ENCODE measurements around the gene TUBGCP6.
"Not testable (repeated sequence)": the region's sequence is repeated elsewhere in the genome, so short reads cannot be mapped to it uniquely, and the experiment has no call there.

TUBGCP6 gene

DNA sequence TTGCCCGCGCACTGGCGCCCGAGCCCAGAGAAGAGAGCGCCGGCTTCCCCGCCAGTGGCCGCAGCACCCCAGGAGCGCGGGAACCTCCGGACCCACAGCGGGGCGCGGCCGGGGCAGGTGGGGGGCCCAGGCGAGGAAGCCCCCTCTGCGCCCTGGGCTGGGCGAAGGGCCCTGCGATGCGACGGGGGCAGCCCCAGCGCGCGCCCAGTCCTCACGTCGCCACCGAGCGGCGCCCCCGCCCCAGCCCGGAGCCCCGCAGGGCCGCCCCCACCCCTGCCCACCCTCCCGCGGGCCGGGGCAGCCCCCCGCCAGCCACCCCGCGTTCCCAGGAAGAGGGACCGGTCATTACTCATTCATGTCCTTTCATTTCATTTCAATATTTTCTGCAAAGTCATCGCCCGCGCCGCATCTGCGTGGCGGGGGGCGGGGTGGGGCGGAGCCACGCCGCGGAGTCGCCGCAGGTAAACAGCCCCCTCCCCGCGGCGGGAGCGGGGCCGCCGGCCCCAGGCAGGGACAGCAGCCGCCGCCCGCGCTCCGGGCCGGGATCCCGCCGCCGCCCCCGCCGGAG lies 75.0 kb downstream of the TUBGCP6 start:
- in situ Hi-C loops (cut with HindIII; ENCODE audit: low sequenced_read_pairs), result no loop called here
- TF ChIP-seq, protein P1, sequence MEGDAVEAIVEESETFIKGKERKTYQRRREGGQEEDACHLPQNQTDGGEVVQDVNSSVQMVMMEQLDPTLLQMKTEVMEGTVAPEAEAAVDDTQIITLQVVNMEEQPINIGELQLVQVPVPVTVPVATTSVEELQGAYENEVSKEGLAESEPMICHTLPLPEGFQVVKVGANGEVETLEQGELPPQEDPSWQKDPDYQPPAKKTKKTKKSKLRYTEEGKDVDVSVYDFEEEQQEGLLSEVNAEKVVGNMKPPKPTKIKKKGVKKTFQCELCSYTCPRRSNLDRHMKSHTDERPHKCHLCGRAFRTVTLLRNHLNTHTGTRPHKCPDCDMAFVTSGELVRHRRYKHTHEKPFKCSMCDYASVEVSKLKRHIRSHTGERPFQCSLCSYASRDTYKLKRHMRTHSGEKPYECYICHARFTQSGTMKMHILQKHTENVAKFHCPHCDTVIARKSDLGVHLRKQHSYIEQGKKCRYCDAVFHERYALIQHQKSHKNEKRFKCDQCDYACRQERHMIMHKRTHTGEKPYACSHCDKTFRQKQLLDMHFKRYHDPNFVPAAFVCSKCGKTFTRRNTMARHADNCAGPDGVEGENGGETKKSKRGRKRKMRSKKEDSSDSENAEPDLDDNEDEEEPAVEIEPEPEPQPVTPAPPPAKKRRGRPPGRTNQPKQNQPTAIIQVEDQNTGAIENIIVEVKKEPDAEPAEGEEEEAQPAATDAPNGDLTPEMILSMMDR (IDR thresholded peaks at IDR 0.05; ENCODE audit: low read depth, low read length), result no peak
- no peak for DNase-seq (ENCODE audit: low read depth, low spot score)
- peak overlapping the region; percentile 20 for H3K4me3 ChIP-seq (ENCODE audit: low read depth, low read length)

DNA sequence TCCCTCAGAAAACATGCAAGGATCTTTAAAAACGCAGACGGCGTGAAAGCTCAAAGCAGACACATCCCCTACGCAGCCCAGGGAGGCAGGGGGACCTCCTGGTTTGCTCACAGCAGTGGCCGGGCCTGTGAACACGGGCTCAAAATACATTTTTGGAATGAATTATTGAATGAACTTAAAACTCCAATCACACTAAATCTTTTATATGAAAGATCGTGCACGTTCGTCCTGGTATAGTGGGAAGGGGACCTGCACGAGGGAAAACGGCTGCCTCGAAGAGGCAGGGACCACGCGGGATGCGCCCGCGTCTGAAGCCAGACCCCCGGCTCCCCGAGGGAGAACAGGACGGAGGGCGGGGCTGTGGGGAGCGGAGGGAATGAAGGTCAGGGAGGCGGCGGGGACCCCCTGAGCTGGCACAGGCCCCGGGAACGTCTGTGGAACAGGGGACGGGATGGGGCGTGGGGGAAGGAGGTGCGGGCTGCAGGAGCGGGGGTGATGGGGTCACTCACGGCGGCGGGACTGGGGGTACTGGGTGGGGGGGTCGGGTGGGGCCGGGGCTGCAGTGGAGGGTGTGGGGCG lies 75.6 kb downstream of the TUBGCP6 start:
- in situ Hi-C loops (cut with HindIII; ENCODE audit: low sequenced_read_pairs), result no loop called here
- TF ChIP-seq, protein P1 (IDR thresholded peaks at IDR 0.05; ENCODE audit: low read depth, low read length), result no peak
- no peak for DNase-seq (ENCODE audit: low read depth, low spot score)
- H3K4me3 ChIP-seq (ENCODE audit: low read depth, low read length), result no peak overlapping the region

DNA sequence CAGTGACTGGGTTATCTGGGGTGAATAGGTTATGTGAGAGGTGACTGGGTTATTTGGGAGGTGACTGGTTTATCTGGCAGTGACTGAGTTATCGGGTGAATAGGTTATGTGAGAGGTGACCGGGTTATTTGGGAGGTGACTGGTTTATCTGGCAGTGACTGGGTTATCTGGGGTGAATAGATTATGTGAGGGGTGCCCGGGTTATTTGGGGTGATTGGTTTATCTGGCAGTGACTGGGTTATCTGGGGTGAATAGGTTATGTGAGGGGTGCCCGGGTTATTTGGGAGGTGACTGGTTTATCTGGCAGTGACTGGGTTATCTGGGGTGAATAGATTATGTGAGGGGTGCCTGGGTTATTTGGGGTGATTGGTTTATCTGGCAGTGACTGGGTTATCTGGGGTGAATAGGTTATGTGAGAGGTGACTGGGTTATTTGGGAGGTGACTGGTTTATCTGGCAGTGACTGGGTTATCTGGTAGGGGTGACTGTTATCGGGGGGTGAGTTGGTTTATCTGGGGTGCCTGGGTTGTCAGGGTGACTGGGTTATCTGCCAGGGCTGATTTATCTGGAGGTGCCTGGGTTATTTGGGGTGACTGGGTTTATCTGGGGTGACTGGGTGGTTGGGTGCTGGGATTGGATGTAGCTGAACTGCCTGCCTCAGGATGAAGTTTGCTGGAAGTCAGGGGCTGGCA lies 76.2 kb downstream of the TUBGCP6 start:
- H3K4me3 ChIP-seq (ENCODE audit: low read depth, low read length); DNase-seq (ENCODE audit: low read depth, low spot score); in situ Hi-C loops (cut with HindIII; ENCODE audit: low sequenced_read_pairs): not testable (repeated sequence)

DNA sequence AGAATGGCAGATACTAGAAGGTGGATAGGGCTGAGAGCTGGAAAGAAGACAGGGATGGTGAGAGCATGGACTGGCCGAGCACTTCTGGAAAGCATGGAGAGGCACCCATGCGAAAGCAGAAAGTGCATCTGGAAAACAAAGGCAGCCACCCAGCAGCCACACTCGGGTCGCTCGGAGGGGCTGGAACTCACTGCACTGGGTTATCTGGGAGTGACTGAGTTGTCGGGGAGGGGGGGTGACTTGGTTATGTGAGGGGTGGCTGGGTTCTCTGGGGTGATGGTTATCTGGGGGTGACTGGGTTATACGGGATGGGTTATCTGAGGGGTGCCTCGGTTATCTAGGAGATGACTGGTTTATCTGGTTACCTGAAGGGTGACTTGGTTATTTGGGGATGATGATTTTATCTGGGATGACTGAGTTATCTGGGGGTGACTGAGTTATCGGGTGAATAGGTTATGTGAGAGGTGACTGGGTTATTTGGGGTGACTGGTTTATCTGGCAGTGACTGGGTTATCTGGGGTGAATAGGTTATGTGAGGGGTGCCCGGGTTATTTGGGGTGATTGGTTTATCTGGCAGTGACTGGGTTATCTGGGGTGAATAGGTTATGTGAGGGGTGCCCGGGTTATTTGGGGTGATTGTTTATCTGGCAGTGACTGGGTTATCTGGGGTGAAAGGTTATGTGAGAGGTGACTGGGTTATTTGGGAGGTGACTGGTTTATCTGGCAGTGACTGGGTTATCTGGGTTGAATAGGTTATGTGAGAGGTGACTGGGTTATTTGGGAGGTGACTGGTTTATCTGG lies 76.9 kb downstream of the TUBGCP6 start:
- in situ Hi-C loops (cut with HindIII; ENCODE audit: low sequenced_read_pairs), result no loop called here
- H3K4me3 ChIP-seq (ENCODE audit: low read depth, low read length), result no peak overlapping the region
- TF ChIP-seq, protein P1 (IDR thresholded peaks at IDR 0.05; ENCODE audit: low read depth, low read length), result no peak
- no peak for DNase-seq (ENCODE audit: low read depth, low spot score)
